ENCODE measurements around the gene NCOA5.

The NCOA5 gene

GRCh38 chr20:46035713-46036112 lies 54.0 kb downstream of the NCOA5 start:
- no peak for DNase-seq (ENCODE audit: low spot score)

DNA sequence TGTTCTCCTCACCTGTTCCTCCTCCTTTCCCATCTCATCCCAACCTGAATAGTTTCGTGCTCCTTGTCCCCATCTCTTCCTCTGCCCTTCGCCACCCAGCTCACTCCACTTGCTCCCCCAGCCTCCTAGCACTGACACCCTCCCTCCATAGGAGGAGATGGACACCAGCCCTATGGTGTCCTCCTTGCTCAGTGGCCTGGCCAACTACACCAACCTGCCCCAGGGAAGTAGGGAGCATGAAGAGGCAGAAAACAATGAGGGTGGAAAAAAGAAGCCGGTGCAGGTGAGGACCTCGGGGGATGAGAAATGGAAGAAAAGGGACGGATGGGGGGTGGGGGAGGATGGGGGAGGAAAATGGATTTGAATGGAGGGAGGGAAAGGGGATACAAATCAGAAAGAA lies 54.5 kb downstream of the NCOA5 start:
- no peak for DNase-seq (ENCODE audit: low spot score)

DNA sequence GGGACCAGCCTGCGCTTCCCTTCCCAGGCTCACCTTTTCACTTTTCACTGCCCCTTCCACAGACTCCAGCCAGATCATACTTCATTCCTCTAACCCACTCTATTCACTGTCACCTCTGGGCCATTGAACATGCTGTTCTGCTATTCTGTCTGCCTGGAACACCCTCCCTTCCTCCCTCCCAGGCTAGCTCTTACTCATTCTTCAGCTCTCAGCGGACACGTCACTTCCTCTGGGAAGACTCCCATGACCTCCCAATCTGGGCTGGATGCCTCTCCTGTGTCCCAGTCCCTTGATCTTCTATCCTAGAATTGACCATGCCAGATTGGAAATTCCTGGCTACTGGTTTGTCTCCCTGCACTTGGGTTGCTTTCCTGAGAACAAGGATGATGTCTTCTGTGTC lies 55.7 kb downstream of the NCOA5 start:
- DNase-seq (ENCODE audit: low spot score): no peak

- no peak for DNase-seq (ENCODE audit: low spot score)
Observed at GRCh38 chr20:46031701-46032254, 58.0 kb downstream of the NCOA5 start.

DNA sequence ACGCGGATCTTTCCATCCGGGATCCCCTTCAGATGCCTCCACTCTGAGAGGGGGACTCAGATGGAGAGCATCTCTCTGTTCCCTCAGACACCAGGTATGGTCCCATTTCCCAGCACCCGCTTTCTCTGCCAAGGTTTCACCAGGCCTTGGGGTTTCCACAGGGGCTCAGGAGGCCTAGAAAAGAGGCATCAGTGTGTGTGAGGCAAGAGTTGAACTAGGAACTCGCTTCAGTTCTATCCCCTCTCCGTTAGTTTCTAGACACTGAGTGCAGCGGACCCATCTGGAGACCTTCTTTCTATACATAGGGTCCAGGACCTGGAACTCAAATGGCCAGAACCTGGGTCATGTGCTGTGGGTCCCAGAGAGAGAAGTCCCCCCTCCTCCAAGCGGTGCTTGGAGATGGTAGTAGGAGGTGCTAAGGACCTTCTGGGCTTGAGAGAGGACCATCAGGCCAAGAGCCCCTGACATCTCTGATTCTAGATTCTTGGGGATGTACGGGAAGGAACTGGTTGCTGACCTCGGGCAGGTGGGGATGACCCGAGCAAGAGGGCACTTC lies 58.7 kb downstream of the NCOA5 start:
- DNase-seq (ENCODE audit: low spot score): no peak

DNA sequence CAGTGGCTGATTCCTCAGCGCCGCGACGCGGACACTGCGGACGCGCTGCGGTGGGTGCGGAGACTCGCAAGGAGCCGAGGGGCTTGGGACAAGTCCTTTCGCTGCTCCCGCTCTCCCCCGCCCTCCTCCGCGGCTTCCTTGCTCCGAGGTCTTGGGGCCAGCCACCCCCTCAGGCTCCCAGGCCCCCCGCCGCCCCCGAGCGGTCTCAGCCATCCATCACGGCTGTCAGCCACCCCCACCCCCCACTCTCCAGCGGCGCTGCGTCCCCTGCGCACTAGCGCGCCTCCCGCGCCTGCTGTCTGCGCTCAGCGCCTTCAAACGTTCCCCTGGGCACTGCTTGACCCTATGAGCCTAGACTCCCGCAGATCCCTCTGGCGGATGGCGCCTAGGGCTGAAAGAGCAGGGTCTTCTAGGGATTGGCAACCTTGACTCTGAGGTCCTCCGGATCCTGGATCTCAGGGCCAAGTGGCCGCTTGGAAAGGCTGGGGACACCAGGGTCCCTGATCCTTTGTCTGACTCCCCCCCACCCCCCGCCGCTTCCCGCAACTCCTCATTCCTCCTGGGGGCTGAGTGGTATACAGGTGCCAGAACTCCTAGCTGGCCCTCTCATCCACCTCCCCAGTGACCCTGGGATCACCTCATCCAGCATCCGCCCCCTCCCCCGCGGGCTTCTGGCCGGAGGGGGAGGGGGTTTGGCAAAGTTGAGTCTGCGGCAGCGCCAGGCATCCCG lies 59.3 kb downstream of the NCOA5 start:
- no peak for DNase-seq (ENCODE audit: low spot score)

- no peak for DNase-seq (ENCODE audit: low spot score)
Observed at GRCh38 chr20:46028772-46029371, 60.9 kb downstream of the NCOA5 start, which contains the start of gene SLC12A5. Gene SLC12A5 (plus strand): TSS chr20:46029215. CDS start chr20:46029345, 130 bp downstream.

- no peak for DNase-seq (ENCODE audit: low spot score)
Observed at GRCh38 chr20:46028110-46028509, 61.7 kb downstream of the NCOA5 start.

GRCh38 chr20:46027245-46027853 lies 62.4 kb downstream of the NCOA5 start:
- DNase-seq (ENCODE audit: low spot score): peak; percentile 50

- DNase-seq (ENCODE audit: low spot score): no peak
Observed at GRCh38 chr20:46025376-46025783, 64.4 kb downstream of the NCOA5 start.

DNA sequence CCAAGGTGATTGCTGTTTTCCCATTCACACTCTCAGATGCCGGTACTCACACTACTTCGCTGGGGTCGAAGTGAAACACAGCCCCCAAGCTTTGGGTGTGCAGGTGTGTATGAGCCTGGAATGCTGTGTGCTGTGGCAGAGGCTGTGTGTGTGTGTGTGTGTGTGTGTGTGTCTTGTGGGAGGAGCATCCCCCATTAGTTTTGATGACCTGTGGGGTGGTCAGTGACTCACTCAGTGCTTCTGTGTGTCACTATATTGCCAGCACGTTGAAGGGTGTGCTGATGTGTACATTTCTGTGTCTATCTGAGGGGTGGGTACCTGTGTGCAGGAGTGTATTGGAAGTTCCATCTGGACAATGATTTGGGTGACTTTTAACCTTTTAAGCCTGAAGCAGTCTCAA lies 65.8 kb downstream of the NCOA5 start:
- DNase-seq (ENCODE audit: low spot score): peak; percentile 66

GRCh38 chr20:46023148-46023484 lies 66.6 kb downstream of the NCOA5 start:
- no peak for DNase-seq (ENCODE audit: low spot score)

DNA sequence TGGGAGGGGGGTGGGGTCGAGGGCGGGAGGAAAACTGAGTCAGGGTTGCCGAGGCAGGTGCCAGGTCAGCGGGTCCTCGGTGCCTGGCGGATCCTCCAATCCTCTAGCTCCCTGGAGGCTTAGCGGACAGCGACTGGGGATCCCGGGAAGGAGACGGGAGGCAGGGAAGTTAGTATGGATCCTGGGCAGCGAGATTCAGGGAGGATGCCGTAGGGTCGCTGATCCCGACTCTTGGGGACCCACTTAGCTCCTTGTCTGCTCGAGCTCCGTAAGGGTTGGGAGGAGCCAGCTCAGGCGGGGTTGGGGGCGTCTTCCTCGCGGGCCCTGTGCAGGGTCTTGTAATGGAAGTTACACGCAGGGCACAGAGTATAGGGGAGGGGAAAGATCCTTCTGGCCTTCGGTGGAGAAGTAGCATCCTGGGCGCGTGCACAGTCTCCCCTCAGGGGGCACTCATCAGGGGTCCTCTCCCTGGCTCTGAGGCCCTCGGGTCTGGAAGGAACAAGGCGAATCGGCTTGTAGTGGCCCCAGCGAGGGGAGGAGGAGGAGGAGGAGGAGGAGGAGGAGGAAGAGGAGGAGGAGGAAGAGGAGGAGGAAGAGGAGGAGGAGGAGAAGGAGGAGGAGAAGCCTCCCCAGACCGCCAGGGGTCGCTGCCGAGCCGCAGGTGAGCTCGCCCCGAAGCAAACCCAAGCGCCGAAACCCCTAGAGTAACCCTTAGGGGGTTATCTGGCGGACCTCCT lies 67.2 kb downstream of the NCOA5 start:
- peak; percentile 51 for DNase-seq (ENCODE audit: low spot score)

GRCh38 chr20:46021361-46022359 lies 68.1 kb downstream of the NCOA5 start:
- peak; percentile 27 for DNase-seq (ENCODE audit: low spot score)

DNA sequence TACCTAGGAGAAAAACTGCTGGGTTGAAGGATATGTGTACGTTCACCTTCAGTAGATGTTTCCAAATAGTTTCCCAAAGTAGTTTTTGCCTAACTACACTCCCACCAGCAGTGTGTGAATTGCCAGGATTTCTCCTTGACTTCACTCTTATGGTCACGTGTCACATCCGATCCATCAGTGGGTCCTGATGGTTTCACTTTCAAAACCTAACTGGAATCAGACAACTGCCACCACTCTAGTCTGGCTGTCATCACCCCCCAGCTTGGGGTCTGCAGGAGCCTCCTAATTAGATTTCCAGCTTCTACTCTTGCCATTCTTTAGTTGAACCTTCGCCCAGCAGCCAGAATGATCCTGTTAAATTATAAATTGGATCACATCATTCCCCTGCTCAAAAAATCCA lies 69.2 kb downstream of the NCOA5 start:
- no peak for DNase-seq (ENCODE audit: low spot score)

- no peak for DNase-seq (ENCODE audit: low spot score)
Observed at GRCh38 chr20:46018611-46019010, 71.2 kb downstream of the NCOA5 start.

DNA sequence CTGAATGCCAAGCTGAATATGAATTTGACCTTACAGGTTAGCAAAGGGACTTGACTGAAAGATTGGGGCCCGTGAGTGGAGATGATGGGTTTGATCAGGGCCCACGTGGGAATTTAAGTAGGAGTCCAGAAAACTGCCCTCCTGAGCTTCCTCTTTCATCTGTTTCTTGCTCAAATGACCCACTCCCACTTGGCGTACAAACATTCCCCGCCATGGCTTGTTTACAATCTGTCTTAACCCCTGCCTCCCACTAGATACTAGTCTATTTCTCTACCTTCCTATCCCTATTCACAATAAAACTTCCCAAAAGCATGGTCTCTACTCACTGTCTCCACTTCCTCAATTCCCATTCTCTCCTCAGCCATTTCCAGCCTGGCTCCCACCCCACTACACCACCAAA lies 71.7 kb downstream of the NCOA5 start:
- no peak for DNase-seq (ENCODE audit: low spot score)

GRCh38 chr20:46017272-46017671 lies 72.5 kb downstream of the NCOA5 start:
- DNase-seq (ENCODE audit: low spot score): no peak

- no peak for DNase-seq (ENCODE audit: low spot score)
Observed at GRCh38 chr20:46014517-46015396, 75.0 kb downstream of the NCOA5 start.

Measured in kidney tubule cell (primary cell).